ENCODE data around the gene CD302.
"Not testable (repeated sequence)": the region's sequence is repeated elsewhere in the genome, so short reads cannot be mapped to it uniquely, and the experiment has no call there.

- TF ChIP-seq POLR2A (IDR thresholded peaks at IDR 0.05), result not testable (repeated sequence)
- TF ChIP-seq, protein P1, sequence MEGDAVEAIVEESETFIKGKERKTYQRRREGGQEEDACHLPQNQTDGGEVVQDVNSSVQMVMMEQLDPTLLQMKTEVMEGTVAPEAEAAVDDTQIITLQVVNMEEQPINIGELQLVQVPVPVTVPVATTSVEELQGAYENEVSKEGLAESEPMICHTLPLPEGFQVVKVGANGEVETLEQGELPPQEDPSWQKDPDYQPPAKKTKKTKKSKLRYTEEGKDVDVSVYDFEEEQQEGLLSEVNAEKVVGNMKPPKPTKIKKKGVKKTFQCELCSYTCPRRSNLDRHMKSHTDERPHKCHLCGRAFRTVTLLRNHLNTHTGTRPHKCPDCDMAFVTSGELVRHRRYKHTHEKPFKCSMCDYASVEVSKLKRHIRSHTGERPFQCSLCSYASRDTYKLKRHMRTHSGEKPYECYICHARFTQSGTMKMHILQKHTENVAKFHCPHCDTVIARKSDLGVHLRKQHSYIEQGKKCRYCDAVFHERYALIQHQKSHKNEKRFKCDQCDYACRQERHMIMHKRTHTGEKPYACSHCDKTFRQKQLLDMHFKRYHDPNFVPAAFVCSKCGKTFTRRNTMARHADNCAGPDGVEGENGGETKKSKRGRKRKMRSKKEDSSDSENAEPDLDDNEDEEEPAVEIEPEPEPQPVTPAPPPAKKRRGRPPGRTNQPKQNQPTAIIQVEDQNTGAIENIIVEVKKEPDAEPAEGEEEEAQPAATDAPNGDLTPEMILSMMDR (IDR thresholded peaks at IDR 0.05), result not testable (repeated sequence)
These were observed 10.4 kb downstream of the CD302 start for GRCh38 chr2:159787647-159788046.

Measured in testis (tissue), 2 donors.